Measurements from ENCODE around the gene GALNT2. TPM values are rescaled to one million over a fixed set of nuclear protein-coding genes. Genes with fewer than 3 reads are reported as not detected.

GALNT2 gene
- total RNA-seq, 1 experiment from 2014 or later, result 152 TPM

DNA sequence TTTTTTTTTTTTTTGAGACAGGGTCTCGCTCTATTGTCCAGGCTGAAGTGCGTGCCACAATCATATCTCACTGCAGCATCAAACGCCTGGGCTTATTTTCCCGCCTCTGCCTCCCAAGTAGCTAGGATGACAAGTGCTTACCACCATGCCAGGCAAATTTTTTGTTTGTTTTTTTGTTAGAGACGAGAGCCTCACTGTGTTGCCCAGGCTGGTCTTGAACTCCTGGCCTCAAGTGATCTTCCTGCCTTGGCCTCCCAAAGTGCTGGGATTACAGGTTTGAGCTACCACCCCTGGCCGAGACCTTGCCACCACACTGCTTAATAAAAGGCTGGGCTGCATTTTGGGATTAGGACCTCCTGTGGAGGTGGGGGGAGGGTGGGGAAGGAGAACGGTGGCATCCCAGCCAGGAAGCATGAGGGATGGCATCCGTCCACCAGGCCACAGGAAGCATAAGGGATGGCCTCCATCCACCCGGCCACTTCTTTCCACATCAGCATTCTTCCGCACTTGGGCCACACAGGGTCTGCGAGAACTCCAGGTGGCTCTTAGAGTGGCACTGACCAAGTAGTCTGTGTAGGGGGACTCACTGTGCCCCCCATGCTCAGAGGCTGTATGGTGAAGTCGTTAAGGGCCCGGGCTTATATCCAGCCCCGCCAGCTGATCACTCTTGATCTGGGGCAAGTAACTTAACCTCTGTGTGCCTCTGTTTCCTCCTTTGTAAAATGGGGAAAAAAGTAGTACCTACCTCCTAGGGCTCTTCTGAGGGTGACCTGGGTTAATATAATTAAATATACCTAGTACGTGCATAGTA, 75.0 kb downstream of the GALNT2 start:
- intact Hi-C loops (cut with micrococcal nuclease; ENCODE audit: unreplicated experiment), result no loop called here
- no peak for ATAC-seq
- BruUV-seq (replicated peaks), result no TSS peak
- ChIA-PET POLR2A (no interaction called here), CTCF (no interaction called here)
- Histone ChIP-seq H3K4me3 (ENCODE audit: low read depth in 2 of 2, low read length in 2 of 2) (no peak overlapping the region), H3K36me3 (ENCODE audit: control insufficient read depth, insufficient read depth, low read length) (no peaks in the 10 kb centered on the region), H3K4me1 (ENCODE audit: control insufficient read depth, insufficient read depth, low read length) (no peaks in the 10 kb centered on the region), H3K27me3 (ENCODE audit: control insufficient read depth, insufficient read depth, low read length) (no peaks in the 10 kb centered on the region), H3K9me3 (ENCODE audit: control insufficient read depth, insufficient read depth, low read depth, low read length) (no peaks in the 10 kb centered on the region), H3K27ac (ENCODE audit: low read length) (no peak overlapping the region)
- TF ChIP-seq REST (IDR thresholded peaks at IDR 0.05; ENCODE audit: insufficient read depth in 1 of 2, low read depth in 2 of 2, low read length in 1 of 2), result no peak
- TF ChIP-seq POLR2AphosphoS5 (IDR thresholded peaks at IDR 0.05; ENCODE audit: low read depth, low read length), result no peak
- in situ Hi-C loops (cut with HindIII; ENCODE audit: low pct_unique_long_range_greater_than_20kb, low sequenced_read_pairs), result no loop called here
- DNase-seq (ENCODE audit: low read depth, low spot score), result no peak

GRCh38 chr1:230142608-230143210, 75.7 kb downstream of the GALNT2 start:
- Histone ChIP-seq H3K9me3 (ENCODE audit: control insufficient read depth, insufficient read depth, low read depth, low read length) (no peaks in the 10 kb centered on the region), H3K27me3 (ENCODE audit: control insufficient read depth, insufficient read depth, low read length) (no peaks in the 10 kb centered on the region), H3K4me3 (ENCODE audit: low read depth in 2 of 2, low read length in 2 of 2) (no peak overlapping the region), H3K27ac (ENCODE audit: low read length) (no peak overlapping the region), H3K36me3 (ENCODE audit: control insufficient read depth, insufficient read depth, low read length) (no peaks in the 10 kb centered on the region), H3K4me1 (ENCODE audit: control insufficient read depth, insufficient read depth, low read length) (no peaks in the 10 kb centered on the region)
- POLR2A ChIA-PET, result interaction anchor here (0.6 kb wide), 1 partner anchor 15 kb away, joined by 3 read pairs; no protein-coding TSS in a partner anchor
- no peak for ATAC-seq
- in situ Hi-C loops (cut with HindIII; ENCODE audit: low pct_unique_long_range_greater_than_20kb, low sequenced_read_pairs), result no loop called here
- TF ChIP-seq TCF7L2 (IDR thresholded peaks at IDR 0.05; ENCODE audit: low read depth, low read length) (no peak), CTCF (IDR thresholded peaks at IDR 0.05) (no peak), SIN3A (IDR thresholded peaks at IDR 0.05; ENCODE audit: borderline replicate concordance, insufficient read depth, low read depth, low read length) (no peak), POLR2AphosphoS5 (IDR thresholded peaks at IDR 0.05; ENCODE audit: low read depth, low read length) (no peak)
- BruUV-seq (replicated peaks), result no TSS peak
- intact Hi-C loops (cut with micrococcal nuclease; ENCODE audit: unreplicated experiment), result no loop called here
- DNase-seq (ENCODE audit: low read depth, low spot score), result no peak
- CTCF ChIA-PET, result no interaction called here

DNA sequence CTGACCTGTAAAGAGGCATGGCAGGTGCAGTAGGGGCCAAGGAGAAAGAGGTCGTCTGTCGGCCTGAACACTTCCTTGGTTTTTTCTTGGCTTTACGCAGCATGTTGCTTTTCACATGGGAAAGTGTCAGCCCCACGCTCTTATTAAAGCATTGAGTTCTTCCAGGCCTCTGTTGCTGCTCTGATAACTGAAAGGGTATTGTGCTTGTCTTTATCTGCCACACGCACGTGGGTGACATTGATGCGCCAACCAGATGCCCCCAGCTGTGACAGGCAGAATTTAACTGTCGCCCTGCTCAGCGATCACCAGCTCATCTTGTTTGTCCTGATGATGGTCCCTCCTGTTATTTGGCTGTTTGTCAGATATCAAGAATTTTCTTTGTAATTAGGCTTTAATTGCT, 76.5 kb downstream of the GALNT2 start:
- no TSS peak for BruUV-seq (replicated peaks)
- TF ChIP-seq POLR2AphosphoS5 (IDR thresholded peaks at IDR 0.05; ENCODE audit: low read depth, low read length), result no peak
- no peak for TF ChIP-seq REST (IDR thresholded peaks at IDR 0.05; ENCODE audit: insufficient read depth in 1 of 2, low read depth in 2 of 2, low read length in 1 of 2)
- no peak for TF ChIP-seq SIN3A (IDR thresholded peaks at IDR 0.05; ENCODE audit: borderline replicate concordance, insufficient read depth, low read depth, low read length)
- TF ChIP-seq TCF7L2 (IDR thresholded peaks at IDR 0.05; ENCODE audit: low read depth, low read length), result no peak
- TF ChIP-seq CTCF (IDR thresholded peaks at IDR 0.05), result no peak
- DNase-seq (ENCODE audit: low read depth, low spot score), result no peak
- in situ Hi-C loops (cut with HindIII; ENCODE audit: low pct_unique_long_range_greater_than_20kb, low sequenced_read_pairs), result no loop called here
- H3K4me1 ChIP-seq (ENCODE audit: control insufficient read depth, insufficient read depth, low read length), result no peaks in the 10 kb centered on the region
- intact Hi-C loops (cut with micrococcal nuclease; ENCODE audit: unreplicated experiment), result no loop called here
- no peaks in the 10 kb centered on the region for H3K27me3 ChIP-seq (ENCODE audit: control insufficient read depth, insufficient read depth, low read length)
- ChIA-PET POLR2A (no interaction called here), CTCF (no interaction called here)
- no peaks in the 10 kb centered on the region for H3K9me3 ChIP-seq (ENCODE audit: control insufficient read depth, insufficient read depth, low read depth, low read length)
- no peak overlapping the region for H3K27ac ChIP-seq (ENCODE audit: low read length)
- H3K36me3 ChIP-seq (ENCODE audit: control insufficient read depth, insufficient read depth, low read length), result no peaks in the 10 kb centered on the region
- H3K4me3 ChIP-seq (ENCODE audit: low read depth in 2 of 2, low read length in 2 of 2), result no peak overlapping the region
- ATAC-seq, result no peak
